BJ (cell line): Measurements from ENCODE around the gene ETS1. TPM values are rescaled to one million over a fixed set of nuclear protein-coding genes. Genes with fewer than 3 reads are reported as not detected.

Experiments used
- CTCF ChIA-PET: fragments of 350-600 bp; formaldehyde crosslinking; extraction: SDS; loops from one replicate; lab custom pipeline; 2021; ENCODE audit warnings: antibody characterized with exemption, inconsistent platforms; lab: Yijun Ruan, JAX
- POLR2A ChIA-PET: fragments of 300-600 bp; sonication (Branson Sonifier 250); formaldehyde crosslinking; extraction: SDS; loops from one replicate; lab custom pipeline; 2021; ENCODE audit warnings: antibody characterized with exemption; lab: Charles Lee
- DNase-seq: peaks from one replicate; pipeline ENCODE4 v3.0.0-alpha.2; 2011; ENCODE audit warnings: low read depth
- H3K27me3 ChIP-seq: 2 replicates; pipeline ENCODE4 v1.6.0; 2011; ENCODE audit warnings: low read length; ENCODE audit not compliant: control insufficient read depth, insufficient read depth
- H3K36me3 ChIP-seq: 2 replicates; pipeline ENCODE4 v1.5.1; 2011; ENCODE audit warnings: low read length; ENCODE audit not compliant: control insufficient read depth, insufficient read depth
- H3K4me3 ChIP-seq: 2 replicates; pipeline ENCODE4 v1.5.1; 2011; ENCODE audit warnings: low read depth, mild to moderate bottlenecking, control low read depth, low read length
- CTCF ChIP-seq: IDR thresholded peaks from 2 replicates; pipeline ENCODE4 v1.5.1; 2011; ENCODE audit warnings: low read depth, mild to moderate bottlenecking, control low read depth, inconsistent platforms, low read length, moderate library complexity; ENCODE audit not compliant: insufficient read depth
- polyA plus RNA-seq: library from polyadenylated mRNA; depleted of rRNA; stranded (reverse); fragments of >200 nt; gene quantifications from 2 replicates; pipeline ENCODE4 v1.2.3, GENCODE V29; 2011

ETS1 gene
- polyA plus RNA-seq, 1 experiment: 38.5 TPM

GRCh38 chr11:128574576-128575011 lies 12.8 kb downstream of the ETS1 start:
- DNase-seq: no peak
- POLR2A ChIA-PET: interaction anchor here (0.6 kb wide), 1 partner anchor 8 kb away, joined by 3 read pairs; no protein-coding TSS in a partner anchor
- H3K27me3 ChIP-seq: peaks cover 13% of the 10 kb centered on the region

GRCh38 chr11:128573638-128574037 lies 13.7 kb downstream of the ETS1 start:
- Histone ChIP-seq H3K27me3 (peaks cover 16% of the 10 kb centered on the region), H3K36me3 (no peaks in the 10 kb centered on the region), H3K4me3 (no peak overlapping the region)
- ChIA-PET POLR2A (no interaction called here), CTCF (interaction anchor here (0.9 kb wide), 1 partner anchor 19 kb away, joined by 3 read pairs; no protein-coding TSS in a partner anchor)
- no peak for TF ChIP-seq CTCF
- DNase-seq: no peak

More at GRCh38 chr11:128574576-128575011, 12.8 kb downstream of the ETS1 start:
- CTCF ChIA-PET: interaction anchor here (0.9 kb wide), 1 partner anchor 20 kb away, joined by 3 read pairs; no protein-coding TSS in a partner anchor
- Histone ChIP-seq H3K36me3 (no peaks in the 10 kb centered on the region), H3K4me3 (no peak overlapping the region)
- TF ChIP-seq CTCF: no peak

- no peak overlapping the region for H3K4me3 ChIP-seq
- DNase-seq: no peak
- H3K27me3 ChIP-seq: peaks cover 21% of the 10 kb centered on the region
- no peaks in the 10 kb centered on the region for H3K36me3 ChIP-seq
- no peak for TF ChIP-seq CTCF
- ChIA-PET CTCF (no interaction called here), POLR2A (no interaction called here)
Observed at GRCh38 chr11:128572965-128573364, 14.4 kb downstream of the ETS1 start.

GRCh38 chr11:128570632-128571031 lies 16.7 kb downstream of the ETS1 start:
- no peak for DNase-seq
- H3K4me3 ChIP-seq: no peak overlapping the region
- no peak for TF ChIP-seq CTCF
- ChIA-PET POLR2A (no interaction called here), CTCF (no interaction called here)
- peaks cover 22% of the 10 kb centered on the region for H3K27me3 ChIP-seq
- H3K36me3 ChIP-seq: no peaks in the 10 kb centered on the region

- CTCF ChIA-PET: no interaction called here
- Histone ChIP-seq H3K27me3 (peaks cover 21% of the 10 kb centered on the region), H3K4me3 (no peak overlapping the region), H3K36me3 (no peaks in the 10 kb centered on the region)
- no peak for TF ChIP-seq CTCF
- DNase-seq: no peak
- POLR2A ChIA-PET: no interaction called here
Observed at GRCh38 chr11:128569291-128569690, 18.1 kb downstream of the ETS1 start.
